Gastrocnemius medialis (tissue), 4 donors: ENCODE data around the gene ADAM12.

Source experiments
- CTCF ChIP-seq, 5 experiments: fragments of 450-650 bp in 3 of 5; fragments of 200-600 bp in 2 of 5; sonication (generic) in 2 of 5; IDR thresholded peaks in 4 of 5; conservative IDR thresholded peaks in 1 of 5; 1 replicate in 4 of 5; 2 replicates in 1 of 5; pipeline ENCODE4 v1.5.1; 2016 to 2019; ENCODE audit warnings: antibody characterized with exemption in 5 of 5, mild to moderate bottlenecking in 3 of 5, moderate library complexity in 3 of 5
- POLR2A ChIP-seq, 2 donors: fragments of 450-650 bp; IDR thresholded peaks; one replicate each; pipeline ENCODE4 v1.6.1; 2017; ENCODE audit warnings: antibody characterized with exemption in 2 of 2, mild to moderate bottlenecking in 2 of 2, moderate library complexity in 2 of 2

- TF ChIP-seq CTCF (IDR thresholded peaks at IDR 0.05 in 4 of 5, conservative IDR thresholded peaks at IDR 0.05 in 1 of 5): no peak
- no peak for TF ChIP-seq POLR2A (IDR thresholded peaks at IDR 0.05)
Measured at GRCh38 chr10:126434235-126434634, 46.0 kb upstream of the ADAM12 start.
